ENCODE results near the gene WBP1L.

The WBP1L gene

GRCh38 chr10:102796407-102797176 is 52.8 kb downstream of the WBP1L start:
- DNase-seq (ENCODE audit: low read depth in 1 of 2, low spot score in 1 of 2) = peak; percentile 56 to 92
- Histone ChIP-seq H3K27me3 (ENCODE audit: insufficient read depth, poor library complexity, severe bottlenecking) (no peaks in the 10 kb centered on the region), H3K27ac (replicated peaks) (peak overlapping the region; percentile 76), H3K4me3 (replicated peaks; ENCODE audit: insufficient read depth, low read length) (peak overlapping the region; percentile 10; the same call in 1 of the 2 replicates)
- TF ChIP-seq, protein P1, sequence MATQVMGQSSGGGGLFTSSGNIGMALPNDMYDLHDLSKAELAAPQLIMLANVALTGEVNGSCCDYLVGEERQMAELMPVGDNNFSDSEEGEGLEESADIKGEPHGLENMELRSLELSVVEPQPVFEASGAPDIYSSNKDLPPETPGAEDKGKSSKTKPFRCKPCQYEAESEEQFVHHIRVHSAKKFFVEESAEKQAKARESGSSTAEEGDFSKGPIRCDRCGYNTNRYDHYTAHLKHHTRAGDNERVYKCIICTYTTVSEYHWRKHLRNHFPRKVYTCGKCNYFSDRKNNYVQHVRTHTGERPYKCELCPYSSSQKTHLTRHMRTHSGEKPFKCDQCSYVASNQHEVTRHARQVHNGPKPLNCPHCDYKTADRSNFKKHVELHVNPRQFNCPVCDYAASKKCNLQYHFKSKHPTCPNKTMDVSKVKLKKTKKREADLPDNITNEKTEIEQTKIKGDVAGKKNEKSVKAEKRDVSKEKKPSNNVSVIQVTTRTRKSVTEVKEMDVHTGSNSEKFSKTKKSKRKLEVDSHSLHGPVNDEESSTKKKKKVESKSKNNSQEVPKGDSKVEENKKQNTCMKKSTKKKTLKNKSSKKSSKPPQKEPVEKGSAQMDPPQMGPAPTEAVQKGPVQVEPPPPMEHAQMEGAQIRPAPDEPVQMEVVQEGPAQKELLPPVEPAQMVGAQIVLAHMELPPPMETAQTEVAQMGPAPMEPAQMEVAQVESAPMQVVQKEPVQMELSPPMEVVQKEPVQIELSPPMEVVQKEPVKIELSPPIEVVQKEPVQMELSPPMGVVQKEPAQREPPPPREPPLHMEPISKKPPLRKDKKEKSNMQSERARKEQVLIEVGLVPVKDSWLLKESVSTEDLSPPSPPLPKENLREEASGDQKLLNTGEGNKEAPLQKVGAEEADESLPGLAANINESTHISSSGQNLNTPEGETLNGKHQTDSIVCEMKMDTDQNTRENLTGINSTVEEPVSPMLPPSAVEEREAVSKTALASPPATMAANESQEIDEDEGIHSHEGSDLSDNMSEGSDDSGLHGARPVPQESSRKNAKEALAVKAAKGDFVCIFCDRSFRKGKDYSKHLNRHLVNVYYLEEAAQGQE (IDR thresholded peaks at IDR 0.05; ENCODE audit: insufficient replicate concordance, low read depth) = peak; percentile 15
- TF ChIP-seq POLR2AphosphoS5 (IDR thresholded peaks at IDR 0.05; ENCODE audit: low read depth) (peak; percentile 82; the same call in 1 of the 2 replicates), SPI1 (IDR thresholded peaks at IDR 0.05; ENCODE audit: borderline replicate concordance, low read depth) (no peak)

DNA sequence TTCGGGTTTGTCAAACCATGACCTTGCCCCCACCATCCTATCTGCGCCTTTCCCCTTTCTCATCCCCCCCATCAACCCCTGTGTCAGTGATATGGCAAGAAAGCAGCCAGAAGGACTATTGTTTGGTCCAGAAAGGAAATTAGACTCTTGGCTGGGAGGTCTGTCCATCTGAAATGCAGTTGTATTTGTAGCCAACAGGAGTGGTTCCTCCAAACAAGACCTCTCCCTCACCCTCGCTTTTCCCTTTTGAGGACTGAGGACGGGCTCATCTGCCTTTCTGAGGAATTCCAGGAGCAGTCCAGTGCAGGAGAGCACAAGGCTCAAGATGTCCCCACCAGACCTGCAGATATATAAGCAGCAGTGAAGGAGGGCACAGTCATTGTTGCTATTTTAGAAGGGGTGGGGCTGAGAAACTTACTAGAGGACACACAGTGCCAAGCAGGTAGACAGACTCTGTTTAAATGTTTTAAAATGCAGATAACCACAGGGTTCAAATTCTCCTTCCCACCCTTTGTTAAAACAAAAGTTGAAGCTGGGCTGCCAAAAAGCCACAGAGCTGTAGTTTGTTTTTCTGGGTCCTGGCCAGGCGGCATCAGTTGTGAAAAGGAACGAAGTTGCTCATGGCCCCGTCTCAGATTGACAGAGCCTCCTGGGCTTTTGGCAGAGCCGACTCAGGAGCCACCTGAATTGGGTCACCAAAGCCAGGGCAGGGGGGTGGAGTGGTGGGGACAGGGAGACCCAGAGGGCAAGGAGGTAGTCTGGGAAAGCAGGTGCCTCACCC is 56.1 kb downstream of the WBP1L start:
- H3K27me3 ChIP-seq (ENCODE audit: insufficient read depth, poor library complexity, severe bottlenecking) = no peaks in the 10 kb centered on the region
- H3K27ac ChIP-seq (replicated peaks) = no peak overlapping the region
- TF ChIP-seq, protein P1 (IDR thresholded peaks at IDR 0.05; ENCODE audit: insufficient replicate concordance, low read depth) = no peak
- TF ChIP-seq POLR2AphosphoS5 (IDR thresholded peaks at IDR 0.05; ENCODE audit: low read depth) (no peak), GABPA (IDR thresholded peaks at IDR 0.05; ENCODE audit: low read depth) (no peak), SPI1 (IDR thresholded peaks at IDR 0.05; ENCODE audit: borderline replicate concordance, low read depth) (no peak), CTCF (IDR thresholded peaks at IDR 0.05; ENCODE audit: insufficient read depth, low read length) (no peak)
- DNase-seq (ENCODE audit: low read depth in 1 of 2, low spot score in 1 of 2) = no peak
- H3K4me3 ChIP-seq (replicated peaks; ENCODE audit: insufficient read depth, low read length) = no peak overlapping the region

DNA sequence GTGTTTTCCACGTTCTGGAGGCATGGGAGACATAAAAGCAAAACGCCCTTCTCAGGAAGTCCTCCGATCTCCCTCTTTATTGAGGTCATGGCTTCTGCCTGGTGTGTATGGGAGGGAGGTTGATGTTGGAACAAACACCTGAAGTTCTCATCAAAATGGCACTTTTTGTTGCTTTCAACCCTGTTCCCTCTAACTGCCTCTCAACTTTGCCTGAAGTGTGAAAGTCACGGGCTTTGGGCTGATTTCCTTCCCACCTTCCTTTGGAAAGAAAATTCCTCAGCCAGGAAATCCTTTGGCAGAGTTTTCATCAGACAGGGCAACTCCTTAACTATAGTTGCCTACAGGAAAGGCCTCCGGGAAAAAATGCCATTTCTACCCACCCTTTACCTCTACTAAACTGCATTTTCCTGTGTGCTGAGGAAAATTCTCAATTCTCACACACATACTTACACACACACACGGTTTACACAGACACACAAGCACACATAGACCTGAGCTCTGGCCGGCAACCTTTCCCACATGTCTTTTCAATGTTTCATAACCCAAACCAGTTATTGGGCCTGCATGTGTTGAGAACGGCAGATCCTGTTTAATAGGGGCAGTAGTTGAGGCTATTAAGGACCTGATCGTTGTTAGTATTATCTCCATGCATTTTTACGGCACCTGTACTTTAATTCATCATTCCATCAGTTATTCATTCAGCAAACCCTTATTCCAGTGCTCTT is 57.0 kb downstream of the WBP1L start:
- no peak overlapping the region for H3K4me3 ChIP-seq (replicated peaks; ENCODE audit: insufficient read depth, low read length)
- H3K27ac ChIP-seq (replicated peaks) = no peak overlapping the region
- TF ChIP-seq, protein P1 (IDR thresholded peaks at IDR 0.05; ENCODE audit: insufficient replicate concordance, low read depth) = no peak
- no peak for TF ChIP-seq SPI1 (IDR thresholded peaks at IDR 0.05; ENCODE audit: borderline replicate concordance, low read depth)
- TF ChIP-seq GABPA (IDR thresholded peaks at IDR 0.05; ENCODE audit: low read depth) = no peak
- no peak for TF ChIP-seq CTCF (IDR thresholded peaks at IDR 0.05; ENCODE audit: insufficient read depth, low read length)
- TF ChIP-seq POLR2AphosphoS5 (IDR thresholded peaks at IDR 0.05; ENCODE audit: low read depth) = no peak

More for the DNA sequence above, 57.0 kb downstream of the WBP1L start:
- no peaks in the 10 kb centered on the region for H3K27me3 ChIP-seq (ENCODE audit: insufficient read depth, poor library complexity, severe bottlenecking)
- no peak for DNase-seq (ENCODE audit: low read depth in 1 of 2, low spot score in 1 of 2)

Data from HL-60 (cell line).